ENCODE measurements around the gene MYOF. TPM values are rescaled to one million over a fixed set of nuclear protein-coding genes. Genes with fewer than 3 reads are reported as not detected.

The MYOF gene
- total RNA-seq, 4 donors from 2014 or later, result 61.1 to 123 (median 99.6) TPM

DNA sequence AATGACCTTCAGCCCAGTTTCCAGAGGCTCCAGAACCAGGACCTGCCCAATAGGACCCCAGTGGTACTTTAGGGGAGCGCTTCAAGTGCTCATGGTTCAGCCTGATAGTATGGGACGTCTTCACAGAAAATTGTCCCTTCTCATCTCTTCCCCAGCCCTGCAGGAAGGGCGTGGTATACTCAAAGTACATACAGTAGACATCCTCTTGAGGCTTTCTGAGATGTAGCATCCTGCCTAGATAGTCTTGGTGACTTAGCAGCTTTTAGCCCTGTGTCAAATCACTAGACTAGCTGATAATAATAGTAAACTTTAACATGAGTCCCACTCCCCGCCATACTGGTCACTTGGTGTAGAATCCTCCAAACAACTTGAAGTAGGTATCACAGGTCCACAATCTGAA lies 215.3 kb downstream of the MYOF start:
- Histone ChIP-seq H3K9me3 (no peaks in the 10 kb centered on the region), H3K27ac (no peak overlapping the region), H3K36me3 (no peaks in the 10 kb centered on the region), H3K4me1 (no peaks in the 10 kb centered on the region), H3K27me3 (no peaks in the 10 kb centered on the region), H3K4me3 (no peak overlapping the region)
- DNase-seq, result no peak
- WGBS, 2 donors, result 59 to 81% methylated on average over 4 of the region's 4 CpGs
- TF ChIP-seq POLR2A (IDR thresholded peaks at IDR 0.05), result no peak
- TF ChIP-seq, protein P1, sequence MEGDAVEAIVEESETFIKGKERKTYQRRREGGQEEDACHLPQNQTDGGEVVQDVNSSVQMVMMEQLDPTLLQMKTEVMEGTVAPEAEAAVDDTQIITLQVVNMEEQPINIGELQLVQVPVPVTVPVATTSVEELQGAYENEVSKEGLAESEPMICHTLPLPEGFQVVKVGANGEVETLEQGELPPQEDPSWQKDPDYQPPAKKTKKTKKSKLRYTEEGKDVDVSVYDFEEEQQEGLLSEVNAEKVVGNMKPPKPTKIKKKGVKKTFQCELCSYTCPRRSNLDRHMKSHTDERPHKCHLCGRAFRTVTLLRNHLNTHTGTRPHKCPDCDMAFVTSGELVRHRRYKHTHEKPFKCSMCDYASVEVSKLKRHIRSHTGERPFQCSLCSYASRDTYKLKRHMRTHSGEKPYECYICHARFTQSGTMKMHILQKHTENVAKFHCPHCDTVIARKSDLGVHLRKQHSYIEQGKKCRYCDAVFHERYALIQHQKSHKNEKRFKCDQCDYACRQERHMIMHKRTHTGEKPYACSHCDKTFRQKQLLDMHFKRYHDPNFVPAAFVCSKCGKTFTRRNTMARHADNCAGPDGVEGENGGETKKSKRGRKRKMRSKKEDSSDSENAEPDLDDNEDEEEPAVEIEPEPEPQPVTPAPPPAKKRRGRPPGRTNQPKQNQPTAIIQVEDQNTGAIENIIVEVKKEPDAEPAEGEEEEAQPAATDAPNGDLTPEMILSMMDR (IDR thresholded peaks at IDR 0.05), result no peak
- intact Hi-C loops (cut with DNase I), result no loop called here

DNA sequence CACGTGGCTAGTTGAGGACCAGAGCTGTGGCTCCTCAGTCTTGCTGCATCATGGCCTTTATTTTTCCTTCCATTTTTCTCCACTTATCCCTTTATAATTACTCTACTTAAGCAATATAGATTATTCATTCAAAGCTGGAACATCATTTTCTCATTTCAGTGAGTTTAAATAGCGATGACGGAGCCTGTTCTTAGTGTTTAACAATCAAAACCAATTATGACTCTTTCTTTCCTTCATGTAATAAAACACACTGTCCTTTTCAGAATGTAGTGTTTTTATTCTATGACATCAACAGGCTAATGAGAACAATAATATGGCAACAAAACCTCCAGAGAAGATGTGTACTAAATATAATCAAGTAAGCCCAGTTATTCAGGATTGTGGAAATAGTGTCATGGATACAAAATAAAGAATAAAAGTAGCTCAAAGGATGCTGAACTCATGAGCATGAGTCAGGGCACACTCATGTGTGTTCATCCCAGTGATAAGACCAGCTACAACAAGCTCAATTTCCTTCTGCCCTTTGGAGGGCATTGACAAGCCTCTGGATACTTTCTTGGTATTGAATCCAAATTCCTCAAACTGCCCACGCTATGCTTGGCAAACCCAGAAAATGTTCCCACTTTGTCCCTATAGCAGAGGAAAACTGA lies 220.0 kb downstream of the MYOF start:
- WGBS, 2 donors, result 80 to 85% methylated on average over 4 of the region's 4 CpGs
- Histone ChIP-seq H3K36me3 (no peaks in the 10 kb centered on the region), H3K9me3 (no peaks in the 10 kb centered on the region), H3K4me1 (no peaks in the 10 kb centered on the region), H3K27me3 (no peaks in the 10 kb centered on the region), H3K27ac (no peak overlapping the region), H3K4me3 (no peak overlapping the region)
- TF ChIP-seq, protein P1 (IDR thresholded peaks at IDR 0.05), result no peak
- TF ChIP-seq POLR2A (IDR thresholded peaks at IDR 0.05), result no peak
- DNase-seq, result no peak
- intact Hi-C loops (cut with DNase I), result no loop called here

DNA sequence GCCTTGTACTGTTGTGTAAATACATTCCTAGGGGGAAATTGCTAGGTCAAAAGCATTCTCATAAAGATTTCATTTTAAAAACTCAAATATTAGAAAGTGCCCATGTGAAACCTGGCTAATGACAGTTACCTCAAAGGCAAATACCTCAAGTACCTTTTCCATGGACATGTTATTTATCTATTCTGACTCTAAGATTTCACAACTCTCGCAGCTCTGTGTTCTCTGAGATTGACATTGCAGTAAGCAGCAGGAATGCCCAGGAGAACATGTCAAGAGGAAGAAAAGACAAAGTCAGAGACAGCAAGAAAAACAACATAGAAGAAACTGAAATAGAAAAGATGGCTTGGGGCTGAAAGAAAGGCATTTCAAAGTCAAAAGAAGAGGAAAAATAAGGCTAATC lies 221.0 kb downstream of the MYOF start:
- no peak overlapping the region for H3K27ac ChIP-seq
- 87 to 89% methylated on average over 1 of the region's 1 CpG for WGBS, 2 donors
- no peak for TF ChIP-seq POLR2A (IDR thresholded peaks at IDR 0.05)
- TF ChIP-seq, protein P1 (IDR thresholded peaks at IDR 0.05), result no peak

DNA sequence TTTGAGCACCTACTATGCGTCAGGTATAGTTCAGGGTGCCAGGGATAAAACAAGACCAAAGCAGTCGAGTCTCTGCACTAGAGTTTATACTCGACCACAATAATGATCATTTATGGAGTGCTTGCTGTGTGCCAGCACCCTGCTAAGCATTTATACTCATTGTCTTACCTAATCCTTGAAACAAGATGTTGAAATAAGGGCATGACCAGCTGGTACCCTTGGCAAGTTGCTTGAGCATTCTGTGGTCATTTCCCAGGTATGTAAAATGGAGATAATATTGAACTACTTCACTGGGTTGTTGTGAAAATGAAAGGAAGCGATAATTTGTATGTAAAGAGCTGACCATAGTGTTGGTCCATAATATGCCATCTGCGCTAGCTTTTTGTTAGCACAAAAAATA lies 223.0 kb downstream of the MYOF start:
- TF ChIP-seq POLR2A (IDR thresholded peaks at IDR 0.05), result no peak
- TF ChIP-seq, protein P1 (IDR thresholded peaks at IDR 0.05), result no peak

More for the DNA sequence above, 221.0 kb downstream of the MYOF start:
- no peaks in the 10 kb centered on the region for H3K36me3 ChIP-seq
- no peak overlapping the region for H3K4me3 ChIP-seq
- no peaks in the 10 kb centered on the region for H3K27me3 ChIP-seq
- no peak for DNase-seq
- no peaks in the 10 kb centered on the region for H3K9me3 ChIP-seq
- intact Hi-C loops (cut with DNase I), result no loop called here
- H3K4me1 ChIP-seq, result no peaks in the 10 kb centered on the region

More for the DNA sequence above, 223.0 kb downstream of the MYOF start:
- 78 to 90% methylated on average over 5 of the region's 5 CpGs for WGBS, 2 donors
- DNase-seq, result no peak
- H3K4me1 ChIP-seq, result no peaks in the 10 kb centered on the region
- H3K9me3 ChIP-seq, result no peaks in the 10 kb centered on the region
- H3K27ac ChIP-seq, result no peak overlapping the region
- H3K27me3 ChIP-seq, result no peaks in the 10 kb centered on the region
- no peaks in the 10 kb centered on the region for H3K36me3 ChIP-seq
- H3K4me3 ChIP-seq, result no peak overlapping the region
- intact Hi-C loops (cut with DNase I), result no loop called here

Small RNA genes lying within 50 kb of the gene (small RNA-seq; reads per million reads assigned to genes)
- 0 to 0.45 (median 0.12) reads per million in 4 donors for gene RNA5SP323

Other genes starting within 250 kb of the MYOF start
- 10 to 100 TPM in 2 of 4 donors, 1 to 10 TPM in 2; 6.7 to 23.7 (median 14.4) TPM for gene CEP55, start 14.3 kb upstream of the MYOF start, total RNA-seq
- gene FFAR4, start 84.3 kb upstream of the MYOF start, total RNA-seq, result 1 to 10 TPM in 1 of 4 donors, under 1 TPM in 1, not detected in 2; 0.26 to 1.1 TPM
- 1 to 10 TPM in 1 of 4 donors, not detected in 3; 1.7 TPM for gene RBP4, start 118.9 kb upstream of the MYOF start, total RNA-seq
- not detected for gene PDE6C, start 130.2 kb upstream of the MYOF start, total RNA-seq
- gene FRA10AC1, start 220.3 kb upstream of the MYOF start, total RNA-seq, result 10 to 100 TPM in 1 of 4 donors, 1 to 10 TPM in 3; 5.0 to 12.0 (median 5.9) TPM